Measurements from ENCODE around the gene NFE2L2.
A peak's percentile ranks its signal among the peaks of the same experiment; 100 is the strongest.
"Not testable (repeated sequence)": the region's sequence is repeated elsewhere in the genome, so short reads cannot be mapped to it uniquely, and the experiment has no call there.

Gene NFE2L2

GRCh38 chr2:177193240-177193639 is 71.3 kb downstream of the NFE2L2 start:
- DNase-seq (ENCODE audit: low read depth, low spot score), result no peak
- in situ Hi-C loops (cut with HindIII; ENCODE audit: low sequenced_read_pairs), result no loop called here
- no peak overlapping the region for H3K4me3 ChIP-seq (ENCODE audit: low read depth, low read length)
- TF ChIP-seq CTCF (IDR thresholded peaks at IDR 0.05; ENCODE audit: low read depth, low read length), result no peak

GRCh38 chr2:177192788-177193187 is 71.7 kb downstream of the NFE2L2 start:
- DNase-seq (ENCODE audit: low read depth, low spot score), result no peak
- no peak overlapping the region for H3K4me3 ChIP-seq (ENCODE audit: low read depth, low read length)
- no peak for TF ChIP-seq CTCF (IDR thresholded peaks at IDR 0.05; ENCODE audit: low read depth, low read length)
- in situ Hi-C loops (cut with HindIII; ENCODE audit: low sequenced_read_pairs), result no loop called here

GRCh38 chr2:177190941-177191340 is 73.6 kb downstream of the NFE2L2 start:
- TF ChIP-seq CTCF (IDR thresholded peaks at IDR 0.05; ENCODE audit: low read depth, low read length), result no peak
- in situ Hi-C loops (cut with HindIII; ENCODE audit: low sequenced_read_pairs), result no loop called here
- no peak overlapping the region for H3K4me3 ChIP-seq (ENCODE audit: low read depth, low read length)
- DNase-seq (ENCODE audit: low read depth, low spot score), result no peak

- DNase-seq (ENCODE audit: low read depth, low spot score), result no peak
- TF ChIP-seq CTCF (IDR thresholded peaks at IDR 0.05; ENCODE audit: low read depth, low read length), result no peak
- H3K4me3 ChIP-seq (ENCODE audit: low read depth, low read length), result no peak overlapping the region
- in situ Hi-C loops (cut with HindIII; ENCODE audit: low sequenced_read_pairs), result no loop called here
Observed at GRCh38 chr2:177188482-177189469, 75.8 kb downstream of the NFE2L2 start.

- H3K4me3 ChIP-seq (ENCODE audit: low read depth, low read length), result no peak overlapping the region
- in situ Hi-C loops (cut with HindIII; ENCODE audit: low sequenced_read_pairs), result no loop called here
- DNase-seq (ENCODE audit: low read depth, low spot score), result peak; percentile 57
- TF ChIP-seq CTCF (IDR thresholded peaks at IDR 0.05; ENCODE audit: low read depth, low read length), result no peak
Observed at GRCh38 chr2:177187631-177188312, 76.8 kb downstream of the NFE2L2 start.

- H3K4me3 ChIP-seq (ENCODE audit: low read depth, low read length); DNase-seq (ENCODE audit: low read depth, low spot score); in situ Hi-C loops (cut with HindIII; ENCODE audit: low sequenced_read_pairs): not testable (repeated sequence)
Observed at GRCh38 chr2:177186038-177186437, 78.5 kb downstream of the NFE2L2 start.

- TF ChIP-seq CTCF (IDR thresholded peaks at IDR 0.05; ENCODE audit: low read depth, low read length), result no peak
- in situ Hi-C loops (cut with HindIII; ENCODE audit: low sequenced_read_pairs), result no loop called here
- DNase-seq (ENCODE audit: low read depth, low spot score), result no peak
- no peak overlapping the region for H3K4me3 ChIP-seq (ENCODE audit: low read depth, low read length)
Observed at GRCh38 chr2:177184606-177185005, 79.9 kb downstream of the NFE2L2 start.

Measured in astrocyte of the spinal cord (primary cell).